ENCODE results near the gene MYL6. TPM values are rescaled to one million over a fixed set of nuclear protein-coding genes. Genes with fewer than 3 reads are reported as not detected.
A peak's percentile ranks its signal among the peaks of the same experiment; 100 is the strongest.

The MYL6 gene
- total and polyA plus RNA-seq, 10 of the 15 experiments (the other 5 are each of a cell fraction or from before 2014, with no cell fraction given): 1,000 to 4,116 (median 1,828) TPM

GRCh38 chr12:56193025-56193578 lies 34.9 kb downstream of the MYL6 start:
- RAD21 ChIA-PET (ENCODE audit: unreplicated experiment): interaction anchor here (0.8 to 1.6 kb wide), 3 partner anchors 29 to 271 kb away, joined by 4 to 9 read pairs (median 4); partner anchors contain the start of genes ESYT1 and RNF41
- DNase-seq (ENCODE audit: low read depth, low spot score) (peak; percentile 58), ATAC-seq (peak; percentile 36), FAIRE-seq (peak; percentile 80)
- no peaks in the 10 kb centered on the region for H3K36me3 ChIP-seq (ENCODE audit: control insufficient read depth in 2 of 2, insufficient read depth in 2 of 2, low read length in 1 of 2)
- H3K4me3 ChIP-seq: no peak overlapping the region
- H3K9me3 ChIP-seq (replicated peaks; ENCODE audit: control insufficient read depth, insufficient read depth, low read length): no peaks in the 10 kb centered on the region
- H3K4me1 ChIP-seq (ENCODE audit: control insufficient read depth, insufficient read depth, low read length): no peaks in the 10 kb centered on the region
- H3K27ac ChIP-seq (ENCODE audit: control insufficient read depth, insufficient read depth): 0 out of 2 replicates have a peak overlapping the region, but pooled peaks have one; percentile 11
- no peaks in the 10 kb centered on the region for H4K20me1 ChIP-seq (ENCODE audit: control insufficient read depth, insufficient read depth)
- peak overlapping the region; percentile 94 for H2AFZ ChIP-seq (ENCODE audit: control insufficient read depth, low read depth, low read length)
- H3K9ac ChIP-seq (ENCODE audit: control insufficient read depth, insufficient read depth, low read length): no peak overlapping the region
- BruUV-seq (replicated peaks): TSS peak; percentile 67
- H3K4me2 ChIP-seq (ENCODE audit: control insufficient read depth, insufficient read depth): peak overlapping the region; percentile 64; the same call in 1 of the 2 replicates
- WGBS (ENCODE audit: insufficient coverage, insufficient replicate concordance, low lambda C conversion rate, missing lambda C conversion rate): 0% methylated on average over 1 of the region's 1 CpG
- CTCF ChIA-PET: interaction anchor here (0.7 to 8.9 kb wide), 19 partner anchors 11 to 457 kb away, joined by 3 to 129 read pairs (median 5); partner anchors contain the start of genes ANKRD52, COQ10A, ESYT1 and RNF41
- intact Hi-C loops (cut with micrococcal nuclease; ENCODE audit: unreplicated experiment) (loop anchor here (1.0 to 10.0 kb wide), 6 partner anchors 31 to 402 kb away; partner anchors contain the start of genes CS and NABP2), in situ Hi-C loops (cut with MboI) (loop anchor here (5.0 kb wide), 1 partner anchor 274 kb away; the partner anchor contains the start of gene SPRYD4)
- H3K27me3 ChIP-seq (replicated peaks in 1 of 2; ENCODE audit: control insufficient read depth in 2 of 2, insufficient read depth in 2 of 2, low read length in 1 of 2): no peaks in the 10 kb centered on the region
- POLR2A ChIA-PET: interaction anchor here (0.5 to 7.7 kb wide), 3 partner anchors 29 to 286 kb away, joined by 3 to 68 read pairs (median 4); partner anchors contain the start of genes RNF41 and ZC3H10
- SMC1A ChIA-PET (ENCODE audit: uncharacterized antibody, unreplicated experiment): interaction anchor here (1.0 to 6.2 kb wide), 6 partner anchors 14 to 303 kb away, joined by 3 to 68 read pairs (median 8); partner anchors contain the start of genes ESYT1 and RNF41
- H3K79me2 ChIP-seq (ENCODE audit: control insufficient read depth, insufficient read depth, low read length): peaks cover 11% of the 10 kb centered on the region
- TF ChIP-seq IRF4 (IDR thresholded peaks at IDR 0.05; ENCODE audit: low read depth, low read length) (no peak), TAF1 (IDR thresholded peaks at IDR 0.05; ENCODE audit: borderline replicate concordance, low read depth, low read length) (peak; percentile 86), SKIL (IDR thresholded peaks at IDR 0.05; ENCODE audit: low read depth, poor library complexity, severe bottlenecking) (peak; percentile 38), ASH2L (IDR thresholded peaks at IDR 0.05; ENCODE audit: borderline replicate concordance, low read depth) (no peak), SMC3 (IDR thresholded peaks at IDR 0.05; ENCODE audit: borderline replicate concordance, low read length) (peak; percentile 77), RAD21 (IDR thresholded peaks at IDR 0.05; ENCODE audit: insufficient read depth, low read depth, low read length) (peak; percentile 96), YBX1 (IDR thresholded peaks at IDR 0.05) (no peak), POU2F2 (IDR thresholded peaks at IDR 0.05; ENCODE audit: borderline replicate concordance, low read depth, low read length) (peak; percentile 62; the same call in 1 of the 3 replicates), ZBTB33 (IDR thresholded peaks at IDR 0.05) (peak; percentile 10; the same call in 1 of the 2 replicates), YY1 (IDR thresholded peaks at IDR 0.05; ENCODE audit: low read depth, low read length) (peak; percentile 96), POLR2AphosphoS5 (IDR thresholded peaks at IDR 0.05; ENCODE audit: low read length) (peak; percentile 46; the same call in 1 of the 2 replicates), NBN (IDR thresholded peaks at IDR 0.05) (peak; percentile 41; the same call in 1 of the 2 replicates), RELA (IDR thresholded peaks at IDR 0.05; ENCODE audit: borderline replicate concordance, partially characterized antibody) (peak; percentile 70)
- TF ChIP-seq, protein P1, sequence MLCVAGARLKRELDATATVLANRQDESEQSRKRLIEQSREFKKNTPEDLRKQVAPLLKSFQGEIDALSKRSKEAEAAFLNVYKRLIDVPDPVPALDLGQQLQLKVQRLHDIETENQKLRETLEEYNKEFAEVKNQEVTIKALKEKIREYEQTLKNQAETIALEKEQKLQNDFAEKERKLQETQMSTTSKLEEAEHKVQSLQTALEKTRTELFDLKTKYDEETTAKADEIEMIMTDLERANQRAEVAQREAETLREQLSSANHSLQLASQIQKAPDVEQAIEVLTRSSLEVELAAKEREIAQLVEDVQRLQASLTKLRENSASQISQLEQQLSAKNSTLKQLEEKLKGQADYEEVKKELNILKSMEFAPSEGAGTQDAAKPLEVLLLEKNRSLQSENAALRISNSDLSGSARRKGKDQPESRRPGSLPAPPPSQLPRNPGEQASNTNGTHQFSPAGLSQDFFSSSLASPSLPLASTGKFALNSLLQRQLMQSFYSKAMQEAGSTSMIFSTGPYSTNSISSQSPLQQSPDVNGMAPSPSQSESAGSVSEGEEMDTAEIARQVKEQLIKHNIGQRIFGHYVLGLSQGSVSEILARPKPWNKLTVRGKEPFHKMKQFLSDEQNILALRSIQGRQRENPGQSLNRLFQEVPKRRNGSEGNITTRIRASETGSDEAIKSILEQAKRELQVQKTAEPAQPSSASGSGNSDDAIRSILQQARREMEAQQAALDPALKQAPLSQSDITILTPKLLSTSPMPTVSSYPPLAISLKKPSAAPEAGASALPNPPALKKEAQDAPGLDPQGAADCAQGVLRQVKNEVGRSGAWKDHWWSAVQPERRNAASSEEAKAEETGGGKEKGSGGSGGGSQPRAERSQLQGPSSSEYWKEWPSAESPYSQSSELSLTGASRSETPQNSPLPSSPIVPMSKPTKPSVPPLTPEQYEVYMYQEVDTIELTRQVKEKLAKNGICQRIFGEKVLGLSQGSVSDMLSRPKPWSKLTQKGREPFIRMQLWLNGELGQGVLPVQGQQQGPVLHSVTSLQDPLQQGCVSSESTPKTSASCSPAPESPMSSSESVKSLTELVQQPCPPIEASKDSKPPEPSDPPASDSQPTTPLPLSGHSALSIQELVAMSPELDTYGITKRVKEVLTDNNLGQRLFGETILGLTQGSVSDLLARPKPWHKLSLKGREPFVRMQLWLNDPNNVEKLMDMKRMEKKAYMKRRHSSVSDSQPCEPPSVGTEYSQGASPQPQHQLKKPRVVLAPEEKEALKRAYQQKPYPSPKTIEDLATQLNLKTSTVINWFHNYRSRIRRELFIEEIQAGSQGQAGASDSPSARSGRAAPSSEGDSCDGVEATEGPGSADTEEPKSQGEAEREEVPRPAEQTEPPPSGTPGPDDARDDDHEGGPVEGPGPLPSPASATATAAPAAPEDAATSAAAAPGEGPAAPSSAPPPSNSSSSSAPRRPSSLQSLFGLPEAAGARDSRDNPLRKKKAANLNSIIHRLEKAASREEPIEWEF (IDR thresholded peaks at IDR 0.05; ENCODE audit: insufficient replicate concordance, low read depth, low read length): no peak
